ENCODE data around the gene MTG2.
"Not testable (repeated sequence)": the region's sequence is repeated elsewhere in the genome, so short reads cannot be mapped to it uniquely, and the experiment has no call there.

Gene MTG2

DNA sequence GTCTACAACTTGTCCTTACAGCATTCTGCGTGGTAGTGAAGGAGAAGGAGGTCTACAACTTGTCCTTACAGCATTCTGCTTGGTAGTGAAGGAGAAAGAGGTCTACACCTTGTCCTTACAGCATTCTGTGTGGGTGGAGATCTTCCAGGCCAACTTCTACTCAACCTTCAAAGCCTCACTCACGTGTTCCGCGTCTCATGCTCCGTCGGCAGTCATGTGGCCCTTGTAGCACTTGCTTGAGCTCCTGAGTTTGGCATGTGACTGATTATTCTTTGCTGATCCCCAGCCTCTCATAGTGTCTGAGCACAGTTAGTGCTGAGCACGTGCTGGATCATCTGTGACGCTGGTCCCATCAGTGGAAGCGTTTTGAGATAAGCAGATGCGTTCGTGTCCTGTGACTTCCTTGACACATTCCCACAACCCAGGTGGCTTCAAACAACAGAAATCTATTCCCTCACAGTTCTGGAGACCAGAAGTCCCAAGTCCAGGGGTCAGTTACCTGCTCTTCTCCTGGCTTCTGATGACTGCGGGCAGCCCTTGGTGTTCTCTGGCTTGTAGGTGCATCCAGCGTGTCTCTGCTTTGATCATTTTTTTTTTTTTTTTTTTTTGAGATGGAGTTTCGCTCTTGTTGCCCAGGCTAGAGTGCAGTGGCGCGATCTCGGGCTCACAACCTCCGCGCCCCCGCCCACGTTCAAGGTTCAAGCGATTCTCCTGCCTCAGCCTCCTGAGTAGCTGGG, 36.6 kb upstream of the MTG2 start:
- DNase-seq, result no peak

- no peak for DNase-seq
Measured at GRCh38 chr20:62147125-62147524, 35.7 kb upstream of the MTG2 start.

- no peak for DNase-seq
Measured at GRCh38 chr20:62147528-62147927, 35.3 kb upstream of the MTG2 start.

DNA sequence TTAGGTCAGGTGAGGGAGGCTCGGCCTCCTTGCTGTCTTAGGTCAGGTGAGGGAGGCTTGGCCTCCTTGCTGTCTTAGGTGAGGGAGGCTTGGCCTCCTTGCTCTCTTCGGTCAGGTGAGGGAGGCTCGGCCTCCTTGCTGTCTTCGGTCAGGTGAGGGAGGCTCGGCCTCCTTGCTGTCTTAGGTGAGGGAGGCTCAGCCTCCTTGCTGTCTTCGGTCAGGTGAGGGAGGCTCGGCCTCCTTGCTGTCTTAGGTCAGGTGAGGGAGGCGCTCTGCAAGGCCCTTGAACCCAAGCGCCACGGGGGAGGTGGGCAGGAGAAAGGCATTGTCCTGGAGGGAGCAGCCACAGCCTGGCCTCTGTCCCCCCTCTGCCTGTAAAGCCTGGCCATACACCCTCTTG, 34.4 kb upstream of the MTG2 start:
- DNase-seq, result not testable (repeated sequence)

GRCh38 chr20:62148908-62149314, 33.9 kb upstream of the MTG2 start:
- no peak for DNase-seq

DNA sequence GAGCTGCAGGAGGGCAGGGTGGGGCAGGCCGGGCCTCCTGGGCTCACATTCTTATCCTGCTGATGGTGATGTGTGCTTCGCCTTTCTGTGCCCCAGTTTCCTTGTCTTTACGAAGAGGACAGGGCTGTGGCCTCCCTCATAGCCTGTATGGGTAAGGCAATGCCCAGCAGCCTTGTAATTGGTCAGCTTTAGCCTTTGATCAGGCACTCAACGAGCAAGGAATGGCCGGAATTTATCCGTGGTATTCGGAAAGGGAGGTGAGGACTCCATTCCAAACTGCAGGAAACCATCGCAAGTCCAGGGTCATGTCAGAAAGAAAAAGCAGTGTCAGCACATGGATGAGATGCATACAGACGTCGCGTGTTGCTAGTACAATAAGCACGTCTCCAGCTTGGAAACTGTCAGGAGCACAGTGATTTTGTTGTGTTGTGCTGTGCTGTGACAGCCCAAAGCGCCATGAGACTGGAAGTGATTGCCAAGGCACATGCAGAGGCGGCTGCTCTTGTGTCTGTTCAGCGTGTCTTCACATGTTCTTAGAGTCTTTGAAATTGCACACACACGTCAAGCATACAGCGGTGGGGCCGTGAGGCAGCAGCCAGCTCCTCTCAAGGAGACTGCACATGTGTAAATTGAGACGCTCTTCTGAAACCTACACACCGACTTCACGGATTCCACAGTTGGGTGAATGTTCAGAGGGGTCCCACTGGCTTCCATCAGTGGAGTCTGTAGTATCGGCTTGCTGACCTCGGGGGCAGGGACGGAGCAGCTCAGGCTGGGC, 33.1 kb upstream of the MTG2 start:
- DNase-seq, result no peak

- DNase-seq, result no peak
Measured at GRCh38 chr20:62150310-62150575, 32.6 kb upstream of the MTG2 start.

- DNase-seq, result no peak
Measured at GRCh38 chr20:62151225-62151624, 31.6 kb upstream of the MTG2 start.

DNA sequence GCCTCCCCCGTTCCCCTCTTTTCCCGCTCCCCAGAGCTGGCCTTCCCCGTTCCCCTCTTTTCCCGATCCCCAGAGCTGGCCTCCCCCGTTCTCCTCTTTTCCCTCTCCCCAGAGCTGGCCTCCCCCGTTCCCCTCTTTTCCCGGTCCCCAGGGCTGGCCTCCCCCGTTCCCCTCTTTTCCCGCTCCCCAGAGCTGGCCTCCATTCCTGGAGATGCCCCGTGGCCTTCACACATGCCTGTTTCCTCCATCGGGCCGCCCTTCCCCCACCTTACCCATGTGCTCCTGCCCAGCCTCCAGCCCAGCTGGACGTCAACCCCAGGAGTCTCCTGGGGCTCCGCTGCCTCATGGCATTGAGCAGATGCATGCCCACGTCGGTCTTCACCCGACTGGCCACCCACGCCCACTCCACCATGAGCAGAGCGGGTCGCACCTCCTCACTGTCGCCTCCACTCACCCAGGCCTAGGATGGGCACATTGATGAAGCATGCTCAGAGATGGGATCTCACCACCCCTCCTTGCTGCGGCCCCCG, 30.9 kb upstream of the MTG2 start:
- DNase-seq, result no peak

- DNase-seq, result no peak
Measured at GRCh38 chr20:62155428-62156253, 27.2 kb upstream of the MTG2 start.

DNA sequence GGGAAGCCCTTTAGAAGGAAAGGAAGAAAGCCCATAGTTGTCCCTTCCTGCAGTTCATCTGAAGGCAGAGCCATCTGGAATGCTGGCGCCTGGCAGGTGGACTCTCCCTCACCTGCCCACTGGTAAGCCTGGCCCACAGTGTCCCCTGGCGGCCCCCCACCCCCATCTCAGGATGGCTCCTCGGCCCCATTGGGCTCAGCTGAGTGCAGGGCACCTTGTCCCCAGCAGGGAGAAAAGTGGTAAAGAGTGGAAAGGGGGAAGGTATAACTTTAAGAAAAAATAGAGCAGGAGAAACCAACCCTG, 26.6 kb upstream of the MTG2 start:
- DNase-seq, result no peak

DNA sequence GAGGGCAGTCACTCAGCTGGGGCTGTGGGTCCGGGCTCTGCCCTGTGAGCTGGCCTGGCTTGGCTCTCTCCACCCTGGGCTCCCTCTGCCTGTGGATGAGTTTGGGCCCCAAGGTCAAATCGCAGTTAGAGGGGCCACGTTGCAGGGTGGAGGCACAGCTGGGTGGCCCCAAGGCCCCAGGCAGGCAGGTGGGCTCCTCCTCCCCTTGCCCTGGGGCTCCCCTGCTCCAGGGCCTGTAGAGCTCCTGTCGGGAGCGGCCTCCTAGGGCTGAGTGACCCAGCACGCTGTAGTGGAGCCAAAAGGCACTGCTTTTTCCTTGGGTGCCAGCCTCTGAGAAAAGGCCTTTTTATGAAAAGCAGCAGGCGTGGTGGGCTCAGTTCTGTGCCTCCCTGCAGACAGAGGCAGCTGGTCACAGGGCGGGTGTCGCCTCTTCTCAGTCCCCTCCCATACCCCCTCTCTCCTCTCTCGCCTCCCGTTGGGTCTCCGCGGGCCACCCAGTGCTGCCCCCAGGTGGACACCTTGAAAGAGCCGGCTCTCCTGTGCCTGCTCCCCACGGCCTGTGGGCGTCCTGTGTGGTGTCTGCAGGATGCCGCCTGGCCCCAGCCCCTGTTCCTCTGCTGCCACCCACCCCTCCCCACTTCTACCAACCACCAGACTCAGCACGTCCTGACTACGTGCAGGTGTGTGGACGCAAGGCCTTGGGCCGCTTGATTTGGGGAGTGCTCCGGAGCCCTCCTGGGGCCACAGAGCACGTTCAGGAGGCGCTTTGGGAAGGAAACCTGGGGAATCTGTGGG, 26.0 kb upstream of the MTG2 start:
- peak; percentile 75 to 78 for DNase-seq

DNA sequence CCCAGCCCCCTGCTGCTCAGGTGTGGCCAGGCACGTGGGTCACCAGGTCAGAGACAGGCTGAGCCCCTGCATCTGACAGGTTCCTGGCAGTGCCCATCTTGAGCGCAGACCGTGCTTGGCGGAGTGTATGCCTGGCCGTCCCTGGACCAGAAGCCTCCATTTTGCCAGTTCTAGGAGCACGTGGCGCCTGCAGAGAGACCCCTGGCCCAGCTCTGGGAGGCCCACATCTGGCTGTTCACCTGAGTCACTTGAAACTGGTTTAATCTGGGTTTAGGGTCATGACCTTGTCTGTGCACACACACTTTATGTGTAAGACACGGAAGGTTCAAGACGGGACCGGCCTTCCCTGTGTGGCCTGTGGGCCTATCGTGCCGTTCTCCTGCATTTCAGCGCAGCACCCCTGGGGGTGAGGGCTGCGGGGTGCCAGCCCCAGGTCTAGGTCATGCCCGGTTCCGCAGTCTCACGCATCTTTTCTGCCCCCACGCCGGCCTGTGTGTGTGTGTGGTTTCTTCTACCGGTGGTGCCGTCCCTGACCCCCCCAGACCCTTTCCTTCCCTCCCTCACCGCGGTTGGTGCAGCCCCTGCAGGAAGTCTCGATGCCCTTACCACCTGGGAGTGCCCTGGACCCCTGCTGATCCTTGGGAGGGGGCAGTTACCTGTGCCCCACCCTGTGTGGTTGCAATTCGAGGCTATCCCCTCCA, 25.3 kb upstream of the MTG2 start:
- no peak for DNase-seq

DNA sequence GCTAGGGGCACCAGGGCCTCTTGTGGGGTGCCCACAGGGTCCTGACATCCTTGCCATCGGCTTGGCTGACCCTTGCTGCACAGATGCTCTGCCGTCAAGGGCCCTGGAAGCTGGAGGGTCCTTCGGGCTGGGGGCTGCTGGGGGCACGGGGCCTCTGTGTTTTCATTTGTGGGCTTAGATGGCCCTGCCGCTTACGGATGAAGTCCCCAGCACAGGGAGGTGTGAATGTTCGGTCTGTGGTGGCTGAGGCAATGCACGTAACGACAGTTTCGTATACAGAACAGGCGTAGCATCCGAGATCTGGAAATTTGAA, 24.8 kb upstream of the MTG2 start:
- DNase-seq, result no peak

DNA sequence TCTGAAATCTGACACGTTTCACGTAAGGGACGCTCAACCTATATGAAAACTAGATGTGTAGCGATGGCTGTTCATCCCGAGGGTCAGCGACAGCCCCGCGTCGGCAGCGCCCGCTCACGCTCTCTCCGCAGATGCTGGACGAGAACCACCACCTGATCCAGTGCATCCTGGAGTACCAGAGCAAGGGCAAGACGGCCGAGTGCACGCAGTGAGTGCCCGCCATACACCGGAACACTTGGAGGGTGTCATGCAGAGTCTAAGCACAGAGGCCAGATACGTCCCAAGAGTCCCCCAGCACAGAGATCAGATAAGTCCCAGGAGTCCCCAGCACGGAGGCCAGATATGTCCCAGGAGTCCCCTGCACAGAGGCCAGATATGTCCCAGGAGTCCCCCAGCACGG, 24.3 kb upstream of the MTG2 start:
- DNase-seq, result no peak

- DNase-seq, result no peak
Measured at GRCh38 chr20:62159052-62159451, 23.8 kb upstream of the MTG2 start.

GRCh38 chr20:62159839-62160238, 23.0 kb upstream of the MTG2 start:
- DNase-seq, result no peak

DNA sequence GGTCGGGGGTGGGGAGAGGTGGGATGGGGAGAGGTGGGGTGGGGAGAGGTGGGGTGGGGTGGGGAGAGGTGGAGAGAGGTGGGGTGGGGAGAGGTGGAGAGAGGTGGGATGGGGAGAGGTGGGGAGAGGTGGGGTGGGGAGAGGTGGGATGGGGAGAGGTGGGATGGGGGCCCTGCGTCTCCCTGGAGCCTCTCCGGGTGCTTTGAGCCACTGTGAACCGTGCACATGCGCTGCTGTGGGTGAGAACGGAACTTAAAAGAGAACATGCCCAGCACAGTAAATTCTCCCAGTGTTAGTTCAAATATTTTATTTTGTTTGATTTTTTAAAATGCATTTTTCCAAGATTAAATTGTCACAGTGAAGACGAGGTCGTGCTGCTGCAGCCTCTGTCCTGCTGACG, 22.6 kb upstream of the MTG2 start:
- DNase-seq, result no peak

GRCh38 chr20:62160876-62161275, 22.0 kb upstream of the MTG2 start:
- no peak for DNase-seq

- DNase-seq, result no peak
Measured at GRCh38 chr20:62161347-62161746, 21.5 kb upstream of the MTG2 start.

DNA sequence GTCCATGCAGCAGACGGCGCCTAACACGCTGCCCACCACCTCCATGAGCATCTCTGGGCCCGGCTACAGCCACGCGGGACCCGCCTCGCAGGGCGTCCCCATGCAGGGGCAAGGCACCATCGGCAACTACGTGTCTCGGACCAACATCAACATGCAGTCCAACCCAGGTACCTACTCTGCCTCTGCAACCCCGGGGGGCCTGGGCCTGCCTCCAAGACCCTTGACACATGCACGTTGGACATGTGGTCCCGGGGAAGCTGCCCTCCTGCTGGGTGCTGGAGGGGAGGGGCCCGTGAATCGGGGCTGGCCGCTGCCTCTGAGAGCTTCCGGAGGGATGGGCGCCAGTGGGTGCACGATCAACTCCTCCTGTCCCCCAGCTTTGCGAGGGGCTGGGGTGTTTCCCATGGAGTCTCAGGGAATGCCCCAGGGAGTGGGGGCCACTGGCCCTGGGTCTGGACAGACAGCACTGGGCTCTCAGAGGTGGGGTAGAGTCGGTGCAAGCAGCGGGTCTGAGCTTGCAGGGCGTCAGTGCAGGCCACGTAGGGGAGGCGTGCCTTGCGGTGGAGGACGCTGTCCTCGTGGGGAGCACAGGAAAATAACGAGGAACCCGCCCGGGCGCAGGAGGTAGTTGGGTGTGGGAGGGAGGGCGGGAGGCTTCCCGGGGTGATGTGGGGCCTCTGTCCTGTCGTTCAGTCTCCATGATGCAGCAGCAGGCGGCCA, 19.9 kb upstream of the MTG2 start:
- no peak for DNase-seq

DNA sequence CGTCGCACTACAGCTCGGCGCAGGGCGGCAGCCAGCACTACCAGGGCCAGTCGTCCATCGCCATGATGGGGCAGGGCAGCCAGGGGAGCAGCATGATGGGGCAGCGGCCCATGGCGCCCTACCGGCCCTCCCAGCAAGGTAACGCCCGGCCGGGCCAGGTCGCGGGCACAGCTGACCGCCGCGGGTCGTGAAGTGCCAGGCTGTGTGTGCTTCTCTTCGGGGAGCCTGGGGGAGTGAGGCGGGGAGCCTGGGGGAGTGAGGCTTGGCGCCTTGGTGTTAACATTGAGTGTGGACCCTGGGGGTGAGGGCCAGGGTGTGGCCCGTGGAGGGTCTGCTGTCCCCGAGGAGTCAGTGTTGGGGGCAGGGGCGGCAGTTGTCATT, 19.4 kb upstream of the MTG2 start:
- no peak for DNase-seq
